H1 (cell line): Measurements from ENCODE around the gene KLF13. TPM values are rescaled to one million over a fixed set of nuclear protein-coding genes. Genes with fewer than 3 reads are reported as not detected.

ENCODE experiments used
- CTCF ChIA-PET: fragments of 300-600 bp; sonication (Branson Sonifier 250); formaldehyde crosslinking; loops from one replicate; lab custom pipeline; 2021; ENCODE audit not compliant: partially characterized antibody; lab: Charles Lee
- POLR2A ChIA-PET: fragments of 300-600 bp; sonication (Branson Sonifier 250); formaldehyde crosslinking; loops from one replicate; lab custom pipeline; 2021; ENCODE audit warnings: inconsistent platforms; ENCODE audit not compliant: partially characterized antibody; lab: Charles Lee
- DNase-seq, 2 experiments: peaks; one replicate each; pipeline versions ENCODE4 v3.0.0 to v3.0.0-alpha.2; 2010 to 2022; ENCODE audit warnings: low spot score in 2 of 2, low read depth in 1 of 2, mixed read lengths in 1 of 2
- FAIRE-seq: peaks from 2 replicates; lab custom pipeline; 2011; peaks lifted over from hg19 to GRCh38; lab: Jason Lieb, UNC
- H2AFZ ChIP-seq: 2 replicates; pipeline ENCODE4 v1.8.1; 2012; ENCODE audit warnings: low read length, inconsistent platforms
- H2AK5ac ChIP-seq: 2 replicates; pipeline ENCODE4 v1.6.1; 2013; ENCODE audit warnings: low read depth, low read length
- H2BK120ac ChIP-seq: replicated peaks from 2 replicates; pipeline ENCODE3; 2013; ENCODE audit warnings: low read depth, low read length, inconsistent platforms
- H2BK12ac ChIP-seq: 2 replicates; pipeline ENCODE4 v1.6.1; 2013; ENCODE audit warnings: low read depth, low read length
- H2BK15ac ChIP-seq: 2 replicates; pipeline ENCODE4 v1.6.1; 2013; ENCODE audit warnings: low read length
- H2BK20ac ChIP-seq: 2 replicates; pipeline ENCODE4 v1.6.1; 2013; ENCODE audit warnings: low read length
- H2BK5ac ChIP-seq: 2 replicates; pipeline ENCODE4 v1.6.1; 2013; ENCODE audit warnings: low read depth, low read length
- H3K14ac ChIP-seq: 2 replicates; pipeline ENCODE4 v1.6.1; 2013; ENCODE audit warnings: inconsistent platforms; ENCODE audit not compliant: insufficient read length
- H3K18ac ChIP-seq: 2 replicates; pipeline ENCODE4 v1.6.1; 2013; ENCODE audit warnings: low read length; ENCODE audit errors: extremely low read depth
- H3K23ac ChIP-seq: 2 replicates; pipeline ENCODE4 v1.6.1; 2013; ENCODE audit warnings: inconsistent platforms; ENCODE audit not compliant: insufficient read length
- H3K23me2 ChIP-seq: 2 replicates; pipeline ENCODE4 v1.6.1; 2013; ENCODE audit warnings: low read depth, low read length
- H3K27ac ChIP-seq: 2 replicates; pipeline ENCODE4 v1.6.1; 2011; ENCODE audit warnings: low read depth, low read length, inconsistent platforms
- H3K27me3 ChIP-seq, 4 experiments: replicated peaks in 1 of 4; 1 replicate in 1 of 4; 2 replicates in 3 of 4; pipeline versions ENCODE4 v1.6.1 to v1.8.1; 2011 to 2013; ENCODE audit warnings: low read length in 3 of 4, mild to moderate bottlenecking in 3 of 4, inconsistent platforms in 2 of 4, mixed read lengths in 2 of 4, moderate library complexity in 1 of 4; ENCODE audit not compliant: control insufficient read depth in 3 of 4, insufficient read depth in 3 of 4; ENCODE audit errors: extremely low read depth in 1 of 4
- H3K36me3 ChIP-seq, 4 experiments: 2 replicates each; pipeline versions ENCODE4 v1.6.1 to v1.8.1; 2011 to 2013; ENCODE audit warnings: mild to moderate bottlenecking in 4 of 4, low read length in 3 of 4, moderate library complexity in 2 of 4, control low read depth in 1 of 4, inconsistent platforms in 1 of 4; ENCODE audit not compliant: insufficient read depth in 4 of 4, control insufficient read depth in 2 of 4
- H3K4ac ChIP-seq: replicated peaks from 2 replicates; pipeline ENCODE3; 2013; ENCODE audit warnings: low read length, low read depth, mixed read lengths, inconsistent platforms; ENCODE audit not compliant: insufficient read length
- H3K4me1 ChIP-seq, 4 experiments: replicated peaks in 1 of 4; 1 replicate in 1 of 4; 2 replicates in 3 of 4; pipeline versions ENCODE4 v1.6.1 to v1.8.1; 2011 to 2013; ENCODE audit warnings: low read length in 3 of 4, inconsistent platforms in 2 of 4, mixed read lengths in 1 of 4; ENCODE audit not compliant: insufficient read depth in 4 of 4, control insufficient read depth in 3 of 4
- H3K4me2 ChIP-seq, 2 experiments: 2 replicates each; pipeline versions ENCODE4 v1.6.1 to v1.8.1; 2011 to 2013; ENCODE audit warnings: low read depth in 2 of 2, low read length in 2 of 2, control low read depth in 1 of 2, inconsistent platforms in 1 of 2, mild to moderate bottlenecking in 1 of 2; ENCODE audit not compliant: insufficient read depth in 1 of 2
- H3K4me3 ChIP-seq, 4 experiments: fragments of 200-600, 300-600 bp in 1 of 4; sonication (generic), shearing (Covaris generic), sonication (Bioruptor Twin) in 1 of 4; 2 replicates each; pipeline versions ENCODE4 v1.5.1 to v1.8.1; 2011 to 2016; ENCODE audit warnings: low read length in 4 of 4, low read depth in 3 of 4, control low read depth in 2 of 4, inconsistent platforms in 2 of 4, mild to moderate bottlenecking in 2 of 4, mixed read lengths in 1 of 4, moderate library complexity in 1 of 4; ENCODE audit not compliant: insufficient read depth in 2 of 4; ENCODE audit errors: extremely low read depth in 1 of 4
- H3K56ac ChIP-seq: replicated peaks from 2 replicates; pipeline ENCODE3; 2013; ENCODE audit warnings: low read depth, mild to moderate bottlenecking, mixed read lengths, low read length, inconsistent platforms; ENCODE audit not compliant: insufficient read length
- H3K79me1 ChIP-seq: 2 replicates; pipeline ENCODE4 v1.6.1; 2013; ENCODE audit warnings: low read depth, low read length, control low read depth
- H3K79me2 ChIP-seq, 2 experiments: 2 replicates each; pipeline versions ENCODE4 v1.6.1 to v1.8.1; 2012 to 2013; ENCODE audit warnings: low read length in 2 of 2, mild to moderate bottlenecking in 2 of 2, inconsistent platforms in 1 of 2; ENCODE audit not compliant: insufficient read depth in 2 of 2, control insufficient read depth in 1 of 2
- H3K9ac ChIP-seq, 4 experiments: replicated peaks in 1 of 4; 1 replicate in 1 of 4; 2 replicates in 3 of 4; pipeline versions ENCODE4 v1.6.1 to v1.8.1; 2011 to 2013; ENCODE audit warnings: low read depth in 3 of 4, low read length in 3 of 4, control low read depth in 2 of 4, mild to moderate bottlenecking in 2 of 4, moderate library complexity in 2 of 4, inconsistent platforms in 1 of 4; ENCODE audit errors: extremely low read depth in 1 of 4
- H3K9me3 ChIP-seq, 2 experiments: 2 replicates each; pipeline versions ENCODE4 v1.6.1 to v1.8.1; 2012 to 2013; ENCODE audit warnings: mild to moderate bottlenecking in 2 of 2, moderate library complexity in 2 of 2, control low read depth in 1 of 2, inconsistent platforms in 1 of 2, low read depth in 1 of 2, low read length in 1 of 2, mixed read lengths in 1 of 2; ENCODE audit not compliant: insufficient read depth in 2 of 2
- H4K20me1 ChIP-seq, 2 experiments: replicated peaks in 1 of 2; 2 replicates each; pipeline versions ENCODE3 to v1.8.1; 2011 to 2013; ENCODE audit warnings: inconsistent platforms in 2 of 2, low read length in 2 of 2, mild to moderate bottlenecking in 1 of 2; ENCODE audit not compliant: insufficient read depth in 2 of 2, control insufficient read depth in 1 of 2
- H4K5ac ChIP-seq: 2 replicates; pipeline ENCODE4 v1.6.1; 2013; ENCODE audit warnings: low read length, low read depth, mixed read lengths, inconsistent platforms; ENCODE audit not compliant: insufficient read length
- H4K8ac ChIP-seq: 2 replicates; pipeline ENCODE4 v1.8.0; 2013; ENCODE audit warnings: mild to moderate bottlenecking, moderate library complexity, low read length, inconsistent platforms; ENCODE audit not compliant: insufficient read depth; ENCODE audit errors: extremely low read depth
- H4K91ac ChIP-seq: replicated peaks from 2 replicates; pipeline ENCODE3; 2013; ENCODE audit warnings: low read length, mixed read lengths, inconsistent platforms; ENCODE audit not compliant: insufficient read length
- FOSL1 ChIP-seq: IDR thresholded peaks from 2 replicates; pipeline ENCODE4 v1.6.1; 2011; ENCODE audit warnings: mild to moderate bottlenecking, low read depth, low read length, moderate library complexity; ENCODE audit not compliant: insufficient read depth
- RXRA ChIP-seq: IDR thresholded peaks from 2 replicates; pipeline ENCODE4 v1.6.1; 2011; ENCODE audit warnings: low read depth, mild to moderate bottlenecking, low read length, moderate library complexity; ENCODE audit not compliant: insufficient read depth
- TCF12 ChIP-seq: IDR thresholded peaks from 2 replicates; pipeline ENCODE4 v1.6.1; 2011; ENCODE audit warnings: low read depth, mild to moderate bottlenecking, low read length
- USF2 ChIP-seq: IDR thresholded peaks from 2 replicates; pipeline ENCODE4 v1.6.1; 2011; ENCODE audit warnings: low read length, improper control_type of control experiment
- WGBS, 2 experiments: shearing (Covaris generic) in 1 of 2; methylation state at CpG; one replicate each; pipeline versions ENCODE4 v1.1.6 to v1.1.7; 2013 to 2015; ENCODE audit warnings: low lambda C conversion rate in 2 of 2, mixed read lengths in 2 of 2, inconsistent platforms in 1 of 2, low coverage in 1 of 2, missing lambda C conversion rate in 1 of 2; ENCODE audit not compliant: insufficient replicate concordance in 2 of 2, insufficient coverage in 1 of 2, insufficient read length in 1 of 2; ENCODE audit errors: extremely low coverage in 1 of 2, missing lambda C conversion rate in 1 of 2; 5-methylcytosine and 5-hydroxymethylcytosine counted together
- polyA plus RNA-seq, 7 experiments: library from polyadenylated mRNA; depleted of rRNA in 3 of 7; stranded (reverse) in 5 of 7; unstranded in 2 of 7; fragments of >200 nt in 5 of 7; fragments of 200-250 nt in 2 of 7; gene quantifications; 1 replicate in 5 of 7; 2 replicates in 1 of 7; 4 replicates in 1 of 7; pipeline versions ENCODE4 v1.2.1 to v1.2.3, GENCODE V29; 2011 to 2013; ENCODE audit warnings: missing spikeins in 2 of 7, mixed read lengths in 2 of 7
- total RNA-seq: library from RNA; stranded (reverse); fragmentation: NEBNext Ultra II Directional; extraction: Animal tissue kit (Norgen Biotek cat#: 25700); gene quantifications from 2 replicates; pipeline ENCODE4 v1.2.1, GENCODE V29; 2021

The KLF13 gene
- total and polyA plus RNA-seq, 2 of the 8 experiments (the other 6 are each of a cell fraction or from before 2014, with no cell fraction given), result 18.3 to 33.4 TPM

GRCh38 chr15:31403606-31404005, 77.0 kb downstream of the KLF13 start:
- Histone ChIP-seq H2BK15ac (no peak overlapping the region), H2AK5ac (no peak overlapping the region), H4K8ac (no peak overlapping the region), H4K20me1 (no peaks in the 10 kb centered on the region), H3K23me2 (no peaks in the 10 kb centered on the region), H3K9me3 (peaks cover 0 to under 1% of the 10 kb centered on the region in 2 experiments; a peak in 1 of 4 replicates), H3K9ac (no peak overlapping the region), H3K23ac (no peak overlapping the region), H3K14ac (no peak overlapping the region), H3K56ac (no peak overlapping the region), H2BK20ac (no peak overlapping the region), H2BK5ac (no peak overlapping the region; the same call in 1 of the 2 replicates), H2BK12ac (no peak overlapping the region), H3K4me2 (no peak overlapping the region), H4K5ac (no peak overlapping the region), H3K36me3 (no peaks in the 10 kb centered on the region), H3K4ac (no peak overlapping the region), H3K4me1 (peaks cover 0 to 4% (median 0%) of the 10 kb centered on the region in 4 experiments; a peak in 1 of 7 replicates), H2BK120ac (no peak overlapping the region), H3K27ac (no peak overlapping the region), H3K79me1 (no peaks in the 10 kb centered on the region), H3K27me3 (no peaks in the 10 kb centered on the region), H2AFZ (no peak overlapping the region), H3K18ac (no peak overlapping the region), H4K91ac (peak overlapping the region; percentile 87), H3K4me3 (no peak overlapping the region), H3K79me2 (no peaks in the 10 kb centered on the region)
- 92% methylated on average over 5 of the region's 5 CpGs; no CpG with 5 or more reads in 1 of the 2 experiments for WGBS, 2 experiments
- DNase-seq, result no peak
- no peak for FAIRE-seq
- CTCF ChIA-PET, result no interaction called here
- POLR2A ChIA-PET, result no interaction called here
- TF ChIP-seq USF2 (no peak), FOSL1 (no peak), TCF12 (no peak), RXRA (no peak)
